HG03064 (cell line): ENCODE measurements around the gene UPB1.
"Not testable (repeated sequence)": the region's sequence is repeated elsewhere in the genome, so short reads cannot be mapped to it uniquely, and the experiment has no call there.

ENCODE experiments used
- ATAC-seq: cut with Tn5 transposase; IDR thresholded peaks from one replicate; pipeline ENCODE4 v1.9.1; 2021; ENCODE audit warnings: low read depth; ENCODE audit not compliant: unreplicated experiment

The UPB1 gene

DNA sequence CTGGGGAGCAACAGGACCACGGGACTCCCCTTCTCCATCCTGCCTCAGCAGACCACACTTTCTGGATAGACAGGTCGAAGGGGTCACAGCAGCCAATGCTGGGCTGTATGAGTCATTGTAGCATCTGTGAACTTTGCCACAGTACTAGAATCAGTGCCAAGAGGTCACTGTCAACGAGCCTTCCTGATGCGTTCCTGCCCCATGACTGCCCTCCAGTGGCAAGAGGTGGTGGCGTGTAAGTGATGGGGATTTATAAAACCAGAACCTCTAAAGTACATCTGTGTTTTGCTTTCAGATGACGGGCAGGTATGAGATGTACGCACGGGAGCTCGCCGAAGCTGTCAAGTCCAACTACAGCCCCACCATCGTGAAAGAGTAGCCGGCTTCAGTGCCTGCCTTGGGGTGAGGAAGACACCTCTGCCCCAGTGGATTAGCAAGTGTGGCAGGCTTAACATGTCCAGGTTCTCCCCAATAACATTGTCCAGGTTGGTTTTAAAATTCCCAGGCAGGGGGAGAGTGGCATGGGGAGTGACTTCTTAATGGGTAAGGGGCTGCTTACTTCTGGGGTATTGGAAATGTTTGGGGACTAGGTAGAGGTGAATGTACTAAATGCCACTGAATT, 30.4 kb downstream of the UPB1 start:
- peak; percentile 82 for ATAC-seq

DNA sequence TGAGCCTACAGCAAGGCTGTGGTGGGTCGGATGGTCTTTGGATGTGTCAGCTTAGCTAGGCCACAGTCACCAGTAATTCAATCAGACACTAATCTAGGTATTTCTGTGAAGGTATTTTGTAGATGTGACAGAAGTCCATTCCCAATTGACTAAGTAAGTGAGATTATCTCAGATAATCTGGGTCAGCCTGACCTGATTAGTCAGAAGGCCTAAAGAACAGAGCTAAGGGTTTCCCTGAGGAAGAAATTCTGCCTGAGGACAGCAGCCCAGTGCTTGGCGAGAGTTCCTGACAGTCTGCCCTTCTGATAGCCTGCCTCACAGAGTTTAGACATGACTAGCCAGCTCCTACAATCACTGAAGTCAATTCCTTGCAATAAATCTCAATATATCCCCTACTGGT, 31.1 kb downstream of the UPB1 start:
- no peak for ATAC-seq

DNA sequence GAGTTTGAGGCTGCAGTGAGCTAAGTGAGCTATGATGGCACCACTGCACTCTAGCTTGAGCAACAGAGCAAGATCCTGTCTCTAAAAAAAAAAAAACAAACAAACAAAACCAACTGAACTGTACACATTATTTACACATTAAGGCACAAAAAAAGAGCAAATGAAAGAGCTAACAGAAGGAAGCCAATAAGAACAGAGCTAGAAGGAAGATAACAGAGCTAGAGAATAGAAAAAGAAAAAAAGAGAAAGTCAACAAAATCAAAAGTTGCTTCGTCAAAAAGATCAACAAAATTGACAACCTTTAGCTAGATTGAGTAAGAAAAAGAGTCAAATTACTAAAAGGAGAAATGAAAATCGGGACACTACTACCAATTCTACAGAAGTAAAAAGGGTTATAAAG, 34.8 kb downstream of the UPB1 start:
- no peak for ATAC-seq

DNA sequence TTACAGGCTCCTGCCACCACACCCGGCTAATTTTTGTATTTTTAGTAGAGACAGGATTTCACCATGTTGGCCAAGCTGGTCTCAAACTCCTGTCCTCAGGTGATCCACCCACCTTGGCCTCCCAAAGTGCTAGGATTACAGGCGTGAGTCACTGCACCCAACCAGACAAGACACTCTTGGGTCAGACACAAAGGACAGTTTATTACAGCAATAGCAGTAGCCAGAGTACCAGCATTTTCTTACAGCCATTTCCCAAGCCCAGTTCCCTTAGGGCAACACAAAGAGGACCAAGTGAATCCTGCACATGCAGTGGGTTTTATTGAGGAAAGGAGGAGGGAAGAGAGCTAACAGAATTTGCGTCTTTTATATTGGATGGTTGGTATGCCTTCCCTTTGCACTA, 35.8 kb downstream of the UPB1 start:
- ATAC-seq = not testable (repeated sequence)

DNA sequence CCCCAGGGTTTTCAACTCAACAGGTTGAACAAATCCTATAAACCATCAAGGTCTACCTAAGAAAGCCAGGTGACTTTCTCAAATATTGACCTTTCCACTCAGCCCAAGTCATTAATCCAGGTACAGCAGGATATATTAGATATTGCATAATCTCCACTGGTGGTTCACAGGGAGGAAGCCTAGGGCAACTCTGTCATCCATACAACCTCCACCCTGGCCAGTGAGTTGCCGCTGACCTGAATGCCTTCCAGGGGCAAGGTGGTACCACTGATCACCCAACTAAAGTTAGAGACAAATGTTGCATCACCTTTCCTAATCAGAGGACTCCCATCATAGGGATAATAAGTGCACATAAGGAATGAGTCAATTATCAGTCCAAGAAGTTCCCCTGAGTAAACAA, 36.9 kb downstream of the UPB1 start:
- no peak for ATAC-seq

DNA sequence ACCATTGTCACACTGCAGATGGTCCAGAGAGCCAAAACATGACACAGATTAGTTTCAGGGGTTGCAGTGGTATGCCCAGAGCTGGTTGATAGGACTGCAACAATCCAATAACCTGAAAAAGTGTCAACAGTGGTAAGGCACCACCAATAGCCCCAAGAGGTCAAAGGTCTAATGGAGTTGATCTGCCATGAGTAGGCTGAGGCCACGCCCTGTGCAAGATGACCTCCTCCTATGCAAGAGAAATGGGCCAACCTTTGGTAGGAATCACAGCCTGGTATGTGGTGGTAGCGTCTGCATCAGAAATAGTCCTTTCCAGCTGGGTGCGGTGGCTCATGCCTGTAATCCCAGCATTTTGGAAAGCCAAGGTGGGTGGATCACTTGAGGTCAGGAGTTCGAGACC, 40.2 kb downstream of the UPB1 start:
- ATAC-seq = no peak

DNA sequence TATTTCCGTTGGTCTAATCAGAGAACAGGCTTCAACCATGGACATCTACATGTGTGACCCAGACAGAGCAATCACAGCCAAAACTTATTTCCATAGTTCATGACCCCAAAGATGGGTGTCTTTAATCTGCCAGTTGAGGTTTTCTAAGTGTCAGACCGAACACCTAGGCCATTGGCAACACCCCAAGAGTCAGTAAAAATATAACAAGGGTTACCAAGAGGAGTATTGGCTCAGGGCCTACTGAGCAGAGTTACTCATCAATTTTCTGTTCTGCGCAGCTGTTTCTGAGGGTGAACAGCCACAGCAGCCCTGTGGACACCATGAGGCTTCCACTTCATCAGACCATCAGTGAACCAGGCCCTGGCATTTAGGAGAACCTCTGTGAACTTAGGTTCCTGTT, 41.0 kb downstream of the UPB1 start:
- ATAC-seq = no peak

DNA sequence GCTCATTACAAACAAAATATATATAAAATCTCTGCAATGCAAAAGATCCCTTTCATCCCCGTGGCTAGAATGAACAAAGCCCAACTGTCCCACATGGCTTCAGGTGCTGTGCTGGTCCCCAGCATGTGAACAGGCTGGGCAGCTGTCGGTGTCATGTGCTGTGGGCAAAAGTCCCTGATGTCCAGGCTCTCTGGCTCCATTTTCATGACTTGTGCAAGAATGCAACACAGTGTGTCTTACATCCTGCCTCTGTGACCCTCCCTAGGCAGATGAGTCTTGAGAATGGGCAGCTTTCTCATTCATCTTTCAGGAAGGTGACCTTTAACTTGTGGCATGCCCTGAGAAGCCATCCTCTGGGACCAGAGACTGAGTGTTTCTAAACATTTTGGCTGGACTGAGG, 45.3 kb downstream of the UPB1 start:
- no peak for ATAC-seq

DNA sequence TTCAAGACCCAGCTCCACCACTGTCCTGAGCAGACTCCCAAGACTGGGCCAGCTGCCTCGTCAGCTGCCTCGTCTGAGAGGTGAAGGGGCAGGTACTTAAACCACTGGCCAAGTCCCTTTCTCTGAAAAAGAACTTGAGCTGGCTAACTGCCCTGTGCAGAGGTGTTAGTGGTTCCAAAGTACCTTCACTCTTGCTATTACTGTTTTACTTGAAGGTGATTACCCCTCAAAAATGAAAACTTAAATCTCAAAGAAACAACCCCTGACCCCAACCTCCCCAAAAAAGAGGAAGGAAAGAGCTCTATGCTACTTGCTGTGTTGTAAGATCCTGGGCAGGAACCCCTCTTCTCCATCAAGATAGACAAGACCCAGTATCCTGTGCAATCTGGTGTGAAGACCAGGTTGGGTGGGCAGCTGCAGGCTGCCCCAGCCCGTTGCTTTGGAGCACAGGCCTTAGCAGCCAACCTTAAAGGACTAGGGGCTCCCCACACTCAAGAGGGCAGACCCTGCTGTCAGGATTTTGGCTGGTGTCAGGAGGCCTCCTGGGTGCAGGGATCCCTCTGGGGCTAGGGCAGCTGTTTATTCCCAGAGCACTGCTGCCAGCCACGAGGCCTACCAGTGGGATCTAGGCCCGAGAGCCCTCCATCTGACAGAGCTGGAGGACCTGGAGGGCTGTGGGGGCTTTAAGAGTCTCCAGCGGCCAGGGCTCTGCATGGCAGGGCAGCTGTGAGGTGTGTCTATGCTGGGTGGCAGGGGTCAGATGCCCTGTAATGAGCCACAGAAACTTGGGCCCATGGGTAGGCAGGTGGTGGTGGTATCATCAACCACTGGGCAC, 46.8 kb downstream of the UPB1 start:
- ATAC-seq = no peak

DNA sequence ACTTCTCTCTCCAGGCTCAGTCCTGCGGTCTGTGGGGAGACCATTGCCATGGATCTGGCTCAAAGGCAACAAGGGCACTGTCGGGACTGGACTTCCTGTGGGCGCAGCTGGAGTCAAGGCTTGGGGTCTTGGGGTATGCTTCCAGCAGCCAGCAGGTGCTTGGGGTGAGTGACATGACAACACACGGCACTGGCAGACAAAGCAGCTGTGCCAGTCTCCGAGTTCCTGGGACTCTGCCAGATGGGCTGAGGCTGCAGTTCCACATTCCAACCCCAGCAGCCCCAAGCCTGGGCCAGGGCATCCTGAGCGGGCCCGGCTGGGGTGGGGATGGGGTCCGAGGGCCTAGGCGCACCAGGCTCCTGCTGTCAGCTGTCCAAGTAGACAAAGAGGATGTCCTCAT, 47.5 kb downstream of the UPB1 start:
- ATAC-seq = no peak

DNA sequence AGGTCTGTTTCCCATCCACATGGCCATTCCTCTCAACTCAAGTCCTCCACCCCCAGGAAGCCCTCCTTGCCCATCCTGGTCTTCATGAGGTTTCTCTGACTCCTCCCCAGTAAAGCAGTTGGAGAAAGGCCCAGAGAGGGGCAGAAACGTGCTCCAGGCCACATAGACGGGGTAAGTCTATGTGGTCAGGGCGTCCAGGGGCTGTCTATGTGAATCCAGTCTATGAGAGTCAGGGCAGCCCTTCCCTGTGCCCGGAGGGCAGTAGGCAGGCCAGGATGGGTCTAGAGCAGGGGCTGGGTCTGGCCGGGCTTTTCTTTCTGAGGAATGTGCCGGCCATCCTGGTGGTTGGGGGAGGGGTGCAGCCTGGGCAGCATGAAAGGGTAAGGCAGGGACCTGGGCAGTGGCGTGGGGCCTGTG, 48.1 kb downstream of the UPB1 start:
- ATAC-seq = no peak

DNA sequence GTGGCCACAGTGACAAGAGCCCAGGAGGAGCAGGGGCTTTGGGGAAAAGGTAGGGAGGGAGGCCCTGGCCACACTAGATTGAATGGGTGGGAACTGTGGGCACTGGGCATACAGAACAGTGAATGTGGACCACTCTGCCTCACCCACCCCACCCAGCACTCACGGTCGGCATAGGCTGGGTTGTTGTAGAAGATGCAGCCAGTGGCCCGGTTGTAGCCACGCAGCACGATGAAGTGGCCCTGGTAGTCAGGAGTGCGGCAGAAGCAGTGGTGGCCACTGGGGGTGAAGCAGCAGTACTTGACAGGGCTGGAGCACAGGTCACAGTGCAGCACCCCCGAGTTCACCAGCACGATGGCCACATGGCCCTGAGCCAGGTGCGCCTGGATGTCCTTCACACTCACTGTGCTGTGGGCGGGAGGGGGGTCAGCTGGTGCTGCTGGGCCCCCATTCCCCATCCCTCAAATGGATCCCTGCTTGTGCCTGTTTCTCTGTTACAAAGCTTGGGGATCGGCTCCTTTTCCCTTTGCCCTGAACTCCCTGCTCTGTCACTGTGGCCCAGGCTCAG, 48.6 kb downstream of the UPB1 start:
- no peak for ATAC-seq

DNA sequence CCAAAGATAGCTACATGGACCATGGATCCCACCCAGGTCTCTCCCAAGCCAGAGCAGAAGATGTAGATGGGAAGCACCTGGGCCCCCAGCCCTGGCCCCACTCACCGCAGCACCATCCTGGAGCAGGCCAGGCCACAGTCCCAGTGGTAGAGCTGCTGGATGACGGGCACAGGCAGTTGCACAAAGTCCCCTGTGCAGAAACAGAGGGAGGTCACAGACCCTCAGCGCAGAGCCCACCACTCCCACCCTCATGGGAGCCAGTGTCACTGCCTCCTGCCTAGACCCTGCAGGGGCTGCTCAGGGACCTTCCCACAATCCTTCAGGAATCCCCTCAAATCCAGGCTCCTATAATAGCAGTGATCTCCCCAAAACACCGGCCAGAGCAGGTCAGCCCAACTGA, 53.7 kb downstream of the UPB1 start:
- ATAC-seq = no peak

DNA sequence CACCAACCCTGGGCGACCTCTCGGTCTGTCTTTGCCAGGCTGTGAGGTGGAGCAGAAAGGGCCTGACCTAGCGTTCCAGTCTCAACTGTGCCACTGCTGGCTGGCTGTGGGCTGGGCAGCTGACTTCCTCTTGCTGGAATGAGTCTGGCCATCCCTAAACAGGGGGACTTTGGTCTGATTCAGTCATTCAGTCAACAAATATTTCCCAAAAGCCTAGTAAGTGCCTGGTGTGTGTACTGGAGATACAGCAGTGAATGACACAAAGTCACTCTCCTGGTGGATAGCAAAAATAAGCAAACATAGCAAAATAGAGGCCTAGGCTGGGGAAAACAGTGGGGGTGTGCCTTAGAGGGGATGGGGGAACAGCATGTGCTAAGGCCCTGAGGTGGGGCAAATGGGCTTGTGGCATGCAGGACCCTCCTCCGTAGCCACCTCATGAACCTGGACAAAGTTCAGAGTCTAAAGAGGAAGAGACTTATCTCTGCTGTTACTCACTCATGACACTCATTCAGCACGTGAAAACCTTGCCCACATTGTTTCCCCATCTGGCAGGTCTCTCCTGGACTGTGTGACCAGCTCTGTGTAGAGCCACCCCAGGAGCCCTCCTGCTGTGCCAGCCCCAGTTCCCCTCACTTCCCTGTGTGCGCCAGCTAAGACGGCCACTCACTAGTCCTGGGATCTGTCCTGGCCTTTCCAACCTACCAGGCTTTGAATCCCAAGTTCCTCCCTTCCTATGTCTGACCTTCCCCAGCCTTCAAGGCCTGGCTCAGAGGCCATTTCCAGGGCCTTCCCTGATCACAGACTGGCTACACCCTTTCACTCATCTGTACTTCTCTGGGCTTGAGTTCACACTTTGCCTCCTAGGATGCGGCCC, 55.1 kb downstream of the UPB1 start:
- ATAC-seq = no peak

DNA sequence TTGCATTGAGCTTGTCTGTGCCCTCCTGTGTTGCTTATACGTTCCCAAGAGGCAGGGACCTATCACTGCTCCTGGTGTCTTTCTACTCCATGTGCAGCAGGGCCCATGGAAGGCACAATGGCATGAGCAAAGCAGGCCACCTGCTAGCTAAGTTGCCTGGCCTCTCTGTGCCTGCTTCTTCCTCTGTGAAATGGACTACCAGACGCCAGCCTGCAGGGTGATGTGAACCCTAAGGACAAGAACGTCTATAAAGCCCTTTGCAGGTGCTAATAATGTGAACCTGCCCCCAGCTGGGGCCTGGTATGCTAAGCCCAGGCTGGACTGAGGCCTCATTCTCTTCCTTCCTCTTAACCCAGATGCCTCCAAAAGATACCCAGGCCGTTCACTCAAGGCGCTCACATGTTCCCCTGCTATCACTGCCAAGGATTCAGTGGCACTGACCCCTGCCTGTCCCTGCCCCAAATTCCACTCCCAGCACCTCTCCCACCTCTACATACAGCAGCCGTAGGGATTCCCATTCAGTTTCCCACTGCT, 55.8 kb downstream of the UPB1 start:
- no peak for ATAC-seq

DNA sequence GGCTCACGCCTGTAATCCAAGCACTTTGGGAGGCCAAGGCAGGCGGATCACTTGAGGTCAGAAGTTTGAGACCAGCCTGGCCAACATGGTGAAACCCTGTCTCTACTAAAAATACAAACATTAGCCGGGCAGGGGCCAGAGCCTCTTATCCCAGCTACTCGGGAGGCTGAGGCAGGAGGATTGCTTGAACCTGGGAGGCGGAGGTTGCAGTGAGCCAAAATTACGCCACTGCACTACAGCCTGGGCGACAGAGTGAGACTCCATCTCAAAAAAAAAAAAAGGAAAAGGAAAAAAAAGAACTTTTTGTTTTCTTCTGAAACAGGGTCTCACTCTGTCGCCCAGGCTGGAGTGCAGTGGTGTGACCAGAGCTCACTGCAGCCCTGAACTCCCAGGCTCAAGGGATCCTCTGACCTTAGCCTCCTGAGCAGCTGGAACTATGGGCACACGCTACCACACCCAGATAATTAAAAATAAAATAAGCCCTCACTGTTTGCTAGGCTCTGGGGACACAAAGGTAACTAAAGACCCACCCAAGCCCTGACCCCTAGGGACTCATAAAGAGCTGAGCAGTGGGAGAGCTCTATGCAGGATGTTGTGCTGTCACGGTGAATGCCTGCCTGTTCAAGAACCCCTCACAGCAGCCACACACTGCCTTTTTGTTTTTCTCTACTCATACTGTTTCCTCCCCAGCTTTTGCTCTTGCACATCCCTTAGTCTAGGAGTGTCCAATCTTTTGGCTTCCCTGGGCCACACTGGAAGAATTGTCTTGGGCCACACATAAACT, 57.6 kb downstream of the UPB1 start:
- ATAC-seq = not testable (repeated sequence)

DNA sequence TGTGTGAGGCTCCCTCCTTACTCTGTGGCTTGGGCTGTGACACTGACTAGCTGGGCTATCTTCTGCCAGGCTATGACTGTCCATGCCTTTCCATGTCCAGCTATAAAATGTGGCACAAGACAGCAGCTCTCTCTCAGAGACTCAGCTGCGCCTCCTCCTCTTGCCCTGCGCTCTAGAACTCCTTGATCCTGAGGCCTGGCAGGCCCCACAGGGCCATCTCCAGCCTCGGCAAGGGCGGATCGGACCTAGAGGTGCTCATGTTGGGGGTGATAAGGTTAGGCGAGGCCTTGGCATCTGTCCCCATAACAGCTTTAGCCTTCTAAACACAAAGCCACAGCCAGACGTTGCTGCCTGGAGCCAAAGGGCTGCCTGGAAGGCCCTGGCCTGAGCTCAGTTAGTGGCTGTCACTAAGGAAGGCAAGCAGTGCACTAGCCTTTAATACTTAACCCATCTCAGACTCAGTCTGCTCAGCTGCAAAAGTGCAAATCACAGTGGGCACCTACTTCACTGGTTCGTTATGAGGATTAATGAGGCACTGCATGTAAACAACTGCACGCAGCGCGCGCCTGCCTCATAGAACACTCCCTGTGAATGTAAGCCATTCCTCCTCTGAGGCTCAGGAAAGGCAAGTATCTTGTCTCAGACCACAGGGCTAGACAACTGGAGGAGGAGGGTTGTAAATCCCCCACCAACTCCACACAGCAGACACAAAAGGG, 58.6 kb downstream of the UPB1 start:
- ATAC-seq = no peak

DNA sequence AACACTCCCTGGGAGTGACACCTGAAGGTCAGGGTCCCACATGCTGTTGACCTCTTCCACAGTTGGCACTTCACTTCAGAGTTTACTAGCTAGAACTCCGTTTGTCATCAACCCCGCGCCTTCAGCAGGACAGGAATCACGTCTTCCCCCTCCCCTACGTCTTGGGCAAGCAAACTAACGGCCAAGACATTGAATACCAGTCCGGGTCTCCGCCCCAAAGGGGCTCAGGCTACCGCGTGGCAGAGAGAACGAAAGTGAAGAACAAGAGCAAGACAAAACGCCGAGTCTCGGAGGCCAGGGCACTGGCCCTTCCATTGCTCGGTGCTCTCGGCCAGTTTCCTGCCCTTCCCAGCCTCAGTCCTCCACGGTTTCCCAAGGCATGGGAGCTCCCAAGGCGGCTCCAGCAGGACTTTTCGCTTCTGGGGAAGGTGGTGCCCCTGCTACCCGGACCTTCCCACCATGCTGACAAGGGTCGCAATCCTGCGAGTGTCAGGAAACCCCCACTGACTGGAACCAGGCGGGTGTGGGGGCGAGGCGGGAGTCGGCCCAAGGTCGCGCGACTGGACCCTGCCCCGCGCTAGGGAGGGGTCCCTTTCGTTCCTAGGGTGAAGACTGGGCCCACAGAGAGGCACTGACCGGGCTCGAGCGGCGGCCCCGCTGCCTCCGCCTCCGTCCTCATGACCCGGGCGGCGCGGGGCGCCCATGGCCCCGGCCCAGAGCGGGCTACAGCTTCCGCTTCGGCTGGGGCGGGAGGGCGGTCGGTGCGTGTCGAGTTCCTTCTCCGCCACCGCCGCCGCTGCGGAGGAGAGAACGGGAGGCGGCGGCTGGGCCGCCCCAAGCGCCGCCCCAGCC, 59.4 kb downstream of the UPB1 start, which contains the start of gene GUCD1:
TSS of gene GUCD1 (minus strand) at position 826 of the 852 bp plus-strand sequence. CDS start at position 679, 147 bp downstream.
- ATAC-seq = no peak
